Lung microvascular endothelial cell (primary cell): Measurements from ENCODE around the gene ZNF2. TPM values are rescaled to one million over a fixed set of nuclear protein-coding genes. Genes with fewer than 3 reads are reported as not detected.

Experiments
- DNase-seq, 2 donors: peaks; one replicate each; pipeline versions ENCODE4 v3.0.0 to v3.0.0-alpha.2; 2010; ENCODE audit warnings: low read depth in 2 of 2
- total RNA-seq: library from RNA; depleted of rRNA; stranded (reverse); fragments of >200 nt; gene quantifications from 2 replicates; pipeline ENCODE4 v1.2.1, GENCODE V29; 2014

The ZNF2 gene
- 4.6 and 7.3 TPM in 2 replicates for total RNA-seq

DNA sequence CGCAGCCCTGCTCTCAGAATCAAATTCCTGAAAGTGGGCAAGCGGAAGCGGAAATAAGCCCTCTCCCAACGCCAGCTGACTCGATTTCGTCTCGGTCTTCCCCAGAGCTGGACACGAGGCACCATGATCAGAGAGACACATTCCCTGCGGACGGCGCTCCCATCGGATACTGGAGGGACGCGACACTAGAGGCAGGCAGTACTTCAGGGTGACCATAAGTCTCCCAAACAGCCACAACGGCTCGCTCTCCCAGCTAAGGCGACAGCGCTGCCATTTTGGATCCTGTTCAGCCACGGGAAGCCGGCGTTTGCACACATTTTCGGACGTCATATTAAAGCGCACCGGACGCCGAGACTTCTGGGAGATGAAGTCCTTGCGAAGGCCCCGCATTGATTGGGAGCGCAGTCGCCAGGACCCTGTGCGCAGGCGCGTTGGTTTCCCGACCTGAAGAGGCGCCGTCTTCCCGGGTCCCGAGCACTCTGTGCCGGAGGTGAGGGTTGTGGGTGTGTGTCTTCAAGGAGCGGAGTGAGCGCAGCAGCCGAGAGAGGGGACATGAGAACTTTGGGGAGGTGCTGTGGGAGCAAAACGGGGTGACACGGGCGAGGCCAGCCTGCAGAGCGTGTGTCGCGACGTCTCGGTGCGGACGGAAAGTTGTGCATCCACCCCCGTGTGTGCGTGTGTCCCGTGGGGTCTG lies at the start of gene ZNF2:
Gene ZNF2, plus strand, starts transcription at position 439 of the 694 bp plus-strand sequence. CDS start 10,418 bp downstream, outside the sequence.
- peak; percentile 98 for DNase-seq

DNA sequence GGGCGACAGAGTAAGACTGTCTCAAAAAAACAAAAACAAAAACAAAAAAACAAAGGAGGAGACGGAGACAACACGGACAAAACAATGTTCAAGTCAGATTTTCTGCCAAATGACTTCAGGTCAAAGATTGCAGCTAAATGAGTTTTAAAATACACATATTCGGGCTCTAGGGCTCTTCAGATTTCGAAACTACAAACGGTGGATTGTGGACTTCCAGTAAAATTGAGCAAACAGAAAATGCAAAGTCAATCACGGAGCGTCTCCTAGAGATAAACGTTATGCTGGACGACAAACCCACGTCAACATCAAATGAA lies 44.6 kb upstream of the ZNF2 start:
- DNase-seq = no peak

DNA sequence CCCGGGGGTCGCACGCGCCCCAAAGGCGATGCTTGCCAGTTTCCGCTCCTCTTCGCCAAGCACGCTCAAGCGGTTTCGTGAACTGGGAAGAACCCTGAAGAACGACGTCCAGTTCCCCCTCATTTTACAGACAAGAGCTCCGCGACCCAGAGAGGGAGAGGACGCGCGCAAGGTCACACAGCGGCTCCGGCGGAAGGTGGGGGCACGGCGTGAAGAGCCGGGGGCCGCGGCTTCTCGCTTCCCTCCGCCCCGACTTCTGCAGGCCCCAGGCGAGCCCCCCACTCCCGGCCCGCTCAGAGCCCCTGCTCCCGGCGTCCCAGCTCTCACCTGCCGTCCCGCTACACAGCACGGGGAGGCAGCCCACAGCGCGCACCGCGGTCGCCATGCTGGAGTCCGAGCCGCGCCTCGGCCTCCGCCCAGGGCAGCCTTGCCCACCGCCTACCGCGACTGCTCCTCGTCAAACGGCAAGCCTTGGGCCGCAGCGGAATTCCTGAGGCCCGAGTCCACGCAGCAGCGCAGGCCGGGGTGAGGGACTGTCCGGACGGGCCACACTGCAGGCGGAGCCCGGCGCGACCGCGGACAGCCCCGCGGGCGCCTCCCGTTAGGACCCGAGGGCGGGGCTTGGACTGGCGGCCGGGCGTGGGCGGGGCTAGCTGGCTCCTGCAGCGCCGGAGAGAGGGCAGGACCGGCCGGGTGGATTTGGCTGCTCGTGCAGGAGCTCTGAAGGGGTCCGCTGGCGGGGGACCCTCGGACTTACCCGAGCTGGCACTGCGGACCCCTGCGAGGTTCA lies 44.0 kb upstream of the ZNF2 start, which contains the start of gene MRPS5:
Gene MRPS5, minus strand, starts transcription at position 402 of the 790 bp plus-strand sequence. Its CDS starts 17 bp downstream, at position 385.
- peak; percentile 75 to 77 for DNase-seq

DNA sequence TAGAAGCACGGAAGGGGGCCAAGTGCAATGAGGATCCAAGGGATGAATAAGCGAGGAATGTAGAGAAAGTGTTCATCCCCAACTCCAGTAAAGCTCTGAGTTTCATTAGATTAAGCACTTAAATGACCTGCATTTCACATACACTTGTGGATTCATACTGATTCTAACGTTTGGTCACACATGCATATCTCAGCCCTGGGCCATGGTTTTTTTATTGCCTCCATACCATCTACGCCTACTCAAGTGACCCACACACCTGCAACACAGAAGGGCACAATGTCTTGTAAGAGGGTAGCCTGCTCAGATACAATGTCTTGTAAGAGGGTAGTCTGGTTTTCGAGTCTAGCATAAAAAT lies 43.4 kb upstream of the ZNF2 start:
- DNase-seq = no peak

DNA sequence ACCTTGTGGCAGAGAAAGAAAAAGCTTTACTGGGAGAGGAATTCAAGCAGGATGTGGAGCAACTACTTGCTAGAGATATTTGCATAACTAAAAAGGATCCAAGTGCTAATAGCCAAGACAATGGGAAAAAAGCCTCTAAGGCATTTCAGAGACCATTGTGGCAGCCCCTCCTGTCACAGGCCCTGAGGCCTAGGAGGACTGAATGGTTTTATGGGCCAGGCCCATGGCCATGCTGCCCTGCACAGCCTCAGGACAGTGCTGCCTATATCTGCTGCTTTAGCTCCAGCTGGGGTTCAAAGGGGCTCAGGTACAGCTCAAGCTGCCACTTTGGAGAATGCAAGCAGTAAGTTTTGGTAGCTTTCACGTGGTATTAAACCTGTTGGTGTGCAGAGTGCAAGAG lies 26.9 kb upstream of the ZNF2 start:
- DNase-seq = no peak

DNA sequence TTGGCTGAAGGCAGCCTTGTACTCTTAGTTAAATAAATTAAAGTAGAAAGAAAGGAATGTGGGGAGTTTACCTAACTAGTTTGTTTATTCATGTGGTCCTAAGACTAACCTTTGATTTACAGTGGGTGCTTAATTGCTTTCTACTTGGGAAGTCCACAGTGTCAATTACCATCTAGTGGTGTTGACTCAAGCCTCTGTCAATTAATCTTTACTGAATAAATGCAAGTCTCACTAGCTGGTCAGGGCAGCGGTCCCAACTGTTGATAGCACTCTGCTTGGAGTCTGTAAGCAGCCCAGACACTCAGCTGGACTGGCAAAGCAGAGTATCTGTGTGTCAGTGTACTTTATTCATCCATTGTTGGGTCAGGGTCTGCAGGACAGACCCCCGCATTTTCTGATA lies 21.8 kb upstream of the ZNF2 start:
- DNase-seq = no peak

DNA sequence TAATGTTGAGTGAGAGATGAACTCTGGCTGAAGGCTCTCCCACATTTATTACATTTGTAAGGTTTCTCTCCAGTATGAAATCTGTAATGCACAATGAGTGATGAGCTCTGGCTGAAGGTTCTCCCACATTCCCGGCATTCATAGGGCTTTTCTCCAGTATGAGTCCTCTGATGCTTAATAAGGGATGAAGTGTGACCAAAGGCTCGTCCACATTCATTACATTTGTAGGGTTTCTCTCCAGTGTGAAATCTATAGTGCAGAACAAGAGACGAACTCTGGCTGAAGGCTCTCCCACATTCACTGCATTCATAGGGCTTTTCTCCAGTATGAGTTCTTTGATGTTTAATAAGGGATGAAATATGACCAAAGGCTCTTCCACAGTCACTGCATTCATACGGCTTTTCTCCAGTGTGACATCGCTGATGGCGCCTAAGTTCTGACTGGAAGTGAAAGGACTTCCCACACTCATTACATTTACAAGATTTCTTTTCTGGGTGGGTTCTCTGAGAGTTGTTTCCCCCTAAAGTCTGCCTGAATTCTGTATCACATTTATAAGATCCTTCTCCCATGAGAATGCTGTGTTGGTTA lies 16.1 kb upstream of the ZNF2 start:
- no peak for DNase-seq

DNA sequence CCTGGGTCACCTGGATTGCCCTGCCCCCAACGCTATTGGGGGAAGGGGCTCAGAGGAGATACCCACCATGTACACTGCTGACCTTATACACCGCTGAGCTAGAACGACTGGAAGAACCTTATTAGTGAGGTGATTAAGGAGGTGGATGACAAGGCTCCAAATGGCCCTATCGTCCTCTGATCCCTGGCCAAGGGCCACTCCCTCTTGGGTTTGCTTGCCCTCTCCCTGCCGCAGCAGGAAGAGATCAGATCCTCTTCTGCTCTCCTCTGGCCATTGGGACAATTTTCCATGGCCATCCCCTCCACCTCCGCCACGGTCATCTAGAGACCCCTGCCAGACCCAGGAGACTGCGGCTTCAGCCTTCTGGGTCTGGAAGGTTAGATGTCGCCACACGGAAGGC lies 7.2 kb upstream of the ZNF2 start:
- DNase-seq = no peak

DNA sequence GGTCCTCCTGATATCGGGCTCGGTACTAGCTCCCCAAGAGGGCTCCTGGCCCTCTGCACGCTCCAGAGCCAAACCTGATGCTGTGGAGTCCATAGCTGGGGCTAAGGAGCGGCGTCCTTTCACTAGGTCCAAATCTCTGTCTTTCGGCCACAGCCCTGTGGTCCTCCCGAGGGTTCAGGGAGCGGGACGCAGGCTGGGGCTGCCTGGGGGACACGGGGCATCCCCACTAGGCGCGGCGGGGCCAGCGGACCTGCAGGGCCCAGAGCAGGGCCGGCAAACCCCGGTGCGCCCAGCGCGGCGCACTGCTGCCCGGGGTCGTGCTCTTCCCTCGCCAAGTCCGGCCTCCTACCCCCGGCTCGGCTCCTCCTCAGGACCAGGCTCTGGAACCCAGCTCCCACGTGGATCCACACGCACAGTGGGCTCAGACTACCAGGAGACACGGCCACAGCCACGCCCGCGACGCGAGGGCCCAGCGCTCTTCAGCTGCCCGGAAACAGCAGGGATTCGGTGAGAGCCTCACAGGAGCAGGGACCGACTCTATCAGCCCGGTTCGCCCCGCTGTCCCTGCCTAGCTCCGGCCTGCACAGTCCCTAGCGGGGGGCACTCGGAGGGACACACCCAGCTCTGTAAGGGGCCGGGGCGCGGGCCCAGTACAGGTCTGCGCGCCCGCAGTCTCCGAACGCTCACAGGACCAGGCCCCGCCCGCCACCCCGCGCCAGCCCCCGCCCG lies 6.6 kb upstream of the ZNF2 start:
- peak; percentile 46 to 55 for DNase-seq

DNA sequence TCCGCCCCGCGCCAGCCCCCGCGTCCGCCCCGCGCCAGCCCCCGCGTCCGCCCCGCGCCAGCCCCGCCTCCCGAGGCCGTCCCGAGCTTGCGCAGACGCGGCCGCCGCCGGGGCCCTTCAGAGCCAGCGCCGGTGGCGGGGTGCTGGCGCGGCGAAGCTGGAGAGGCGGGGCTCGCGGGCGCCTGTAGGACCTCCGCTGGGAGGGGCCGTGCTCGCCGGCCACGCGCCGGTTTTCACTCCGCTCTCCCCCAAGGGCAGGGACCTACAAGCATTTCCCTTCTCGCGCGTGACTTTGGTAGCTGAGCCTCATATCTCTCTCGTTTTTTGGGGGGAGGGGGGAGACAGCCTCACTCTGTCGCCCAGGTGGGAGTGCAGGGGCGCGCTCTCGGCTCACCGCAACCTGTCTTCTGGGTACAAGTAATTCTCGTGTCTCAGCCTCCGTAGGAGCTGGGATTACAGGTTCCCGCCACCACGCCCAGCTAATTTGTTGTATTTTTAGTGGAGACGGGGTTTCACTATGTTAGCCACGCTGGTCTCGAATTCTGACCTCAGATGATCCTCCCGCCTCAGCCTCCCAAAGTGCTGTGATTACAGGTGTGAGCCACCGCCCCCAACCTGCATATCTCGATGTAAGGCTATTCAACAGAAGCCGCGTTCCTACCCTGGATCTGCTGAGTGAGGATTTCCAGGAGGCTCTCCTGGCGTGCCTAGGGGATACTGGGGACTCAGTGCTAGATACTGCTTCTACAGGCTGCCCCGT lies 5.7 kb upstream of the ZNF2 start, which contains the start of gene ZNF514:
Gene ZNF514, minus strand, starts transcription at position 159 of the 760 bp plus-strand sequence. CDS start 6,595 bp downstream, outside the sequence.
- peak; percentile 74 to 80 for DNase-seq

DNA sequence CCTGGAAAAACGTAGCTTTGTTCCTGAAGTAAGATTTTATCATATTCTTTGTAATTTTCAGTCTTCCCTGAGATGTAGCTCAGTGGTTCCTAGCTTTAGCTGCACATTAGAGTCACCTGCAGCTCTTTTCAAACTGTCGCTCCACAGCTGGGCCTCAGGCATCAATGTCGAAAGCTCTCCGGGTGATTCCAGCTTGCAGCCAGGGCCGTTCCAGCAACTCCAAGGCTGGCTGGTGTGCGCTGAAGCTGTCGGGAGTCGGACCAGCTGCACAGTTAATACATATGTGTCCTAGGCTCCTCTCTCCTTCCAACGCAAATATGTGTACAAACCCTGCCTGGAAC lies 609 bp upstream of the ZNF2 start:
- no peak for DNase-seq

DNA sequence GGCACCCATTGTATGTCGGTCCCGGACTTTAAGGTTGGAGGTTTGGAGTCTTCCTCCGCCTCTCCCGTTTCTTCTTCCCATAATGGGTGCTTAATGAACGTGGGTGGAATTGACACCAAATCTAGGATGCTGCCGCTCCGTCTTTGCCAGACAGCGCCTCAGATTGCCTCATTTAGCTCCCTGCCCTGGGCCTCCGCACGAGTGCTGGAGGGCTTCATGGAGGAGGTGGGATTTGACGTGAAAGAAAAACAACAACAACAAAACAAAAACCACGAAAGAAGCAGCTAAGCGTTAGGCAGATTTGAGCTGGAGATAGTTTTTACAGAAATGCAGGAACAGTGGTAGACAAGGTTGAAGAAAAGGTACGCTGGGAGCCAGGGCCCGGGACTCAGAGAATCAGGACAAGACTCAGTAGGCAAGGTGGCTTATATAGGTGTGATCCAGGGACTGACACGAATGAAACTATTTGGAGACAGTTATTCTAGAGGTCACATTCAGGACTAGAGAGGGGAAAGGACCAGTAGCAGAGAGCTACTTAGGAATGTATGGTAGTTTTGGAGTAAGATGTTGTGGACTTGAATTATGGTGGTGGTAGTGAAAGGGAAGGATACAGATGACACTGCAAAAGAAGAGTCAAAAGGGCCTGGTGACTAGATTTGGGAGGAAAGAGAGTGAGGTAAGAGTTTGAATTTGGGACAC lies 605 bp downstream of the ZNF2 start:
- no peak for DNase-seq

DNA sequence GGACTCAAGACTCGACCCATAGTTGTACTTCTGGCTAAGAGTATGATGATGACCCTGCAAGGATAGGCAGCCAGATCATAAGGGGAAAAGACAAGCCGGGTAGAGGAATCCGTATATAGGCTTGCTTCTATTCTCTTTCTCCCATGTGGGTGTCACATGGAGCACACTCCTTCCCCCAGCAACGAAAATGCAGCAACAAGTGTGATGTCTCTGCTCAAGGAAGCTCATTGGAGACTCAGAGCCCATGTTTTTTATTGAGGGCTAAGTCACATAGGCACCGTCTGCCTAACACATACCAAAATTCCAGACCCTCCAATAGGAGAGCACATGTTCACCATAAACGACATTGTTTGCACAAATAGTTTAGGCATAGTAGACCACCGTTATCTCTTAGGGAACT lies 6.3 kb downstream of the ZNF2 start:
- DNase-seq = no peak

DNA sequence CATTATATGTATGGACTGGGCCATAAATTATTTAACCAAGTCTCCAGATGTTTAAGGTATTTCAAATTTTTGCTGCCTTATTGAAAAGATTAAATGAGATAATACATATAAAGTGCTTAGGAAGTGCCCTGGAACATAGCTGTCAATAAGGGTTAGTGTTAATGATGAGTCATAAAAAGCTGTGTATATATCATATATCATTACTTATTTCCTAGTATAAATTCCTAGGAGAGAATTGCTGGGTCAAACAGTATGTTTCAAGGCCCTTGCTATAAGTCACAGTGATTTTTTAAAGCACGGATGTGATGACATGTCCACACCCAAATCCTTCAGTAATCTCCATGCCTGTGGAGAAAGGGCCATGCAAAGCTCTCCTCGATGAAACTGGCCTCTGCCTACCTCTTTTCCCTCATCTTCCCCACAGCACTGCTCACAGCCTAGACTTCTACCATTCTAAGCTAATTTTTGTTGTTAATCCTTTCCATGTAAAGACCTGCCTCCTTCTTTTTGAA lies 8.5 kb downstream of the ZNF2 start:
- DNase-seq = no peak

DNA sequence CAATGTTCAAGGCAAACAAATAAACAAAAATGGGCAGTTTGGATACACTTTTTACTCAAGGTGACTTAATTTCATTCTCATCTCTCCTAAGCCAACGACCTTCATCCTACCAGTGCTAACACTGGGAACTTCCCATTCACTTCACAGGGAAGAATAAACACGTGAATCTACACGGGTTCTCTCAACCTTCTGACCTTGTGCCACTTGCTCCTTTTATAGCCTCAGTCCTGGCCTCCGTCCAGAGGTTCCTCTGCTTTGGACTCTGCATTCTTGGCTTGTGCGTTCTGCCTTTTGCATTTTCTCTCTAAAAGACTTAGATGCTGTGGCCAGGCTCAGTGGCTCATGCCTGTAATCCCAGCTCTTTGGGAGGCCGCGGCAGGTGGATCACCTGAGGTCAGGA lies 13.8 kb downstream of the ZNF2 start:
- DNase-seq = no peak

DNA sequence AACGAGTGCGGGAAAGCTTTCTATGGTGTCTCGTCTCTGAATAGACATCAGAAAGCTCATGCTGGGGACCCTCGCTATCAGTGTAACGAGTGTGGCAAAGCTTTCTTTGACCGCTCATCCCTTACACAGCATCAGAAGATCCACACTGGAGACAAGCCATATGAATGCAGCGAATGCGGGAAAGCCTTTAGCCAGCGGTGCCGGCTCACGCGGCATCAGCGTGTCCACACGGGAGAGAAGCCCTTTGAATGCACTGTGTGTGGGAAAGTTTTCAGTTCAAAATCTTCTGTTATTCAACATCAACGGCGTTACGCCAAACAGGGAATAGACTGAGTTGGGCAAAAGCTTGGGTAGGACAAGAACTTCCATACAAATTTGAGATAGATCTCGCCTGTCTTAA lies 16.2 kb downstream of the ZNF2 start:
- DNase-seq = no peak

DNA sequence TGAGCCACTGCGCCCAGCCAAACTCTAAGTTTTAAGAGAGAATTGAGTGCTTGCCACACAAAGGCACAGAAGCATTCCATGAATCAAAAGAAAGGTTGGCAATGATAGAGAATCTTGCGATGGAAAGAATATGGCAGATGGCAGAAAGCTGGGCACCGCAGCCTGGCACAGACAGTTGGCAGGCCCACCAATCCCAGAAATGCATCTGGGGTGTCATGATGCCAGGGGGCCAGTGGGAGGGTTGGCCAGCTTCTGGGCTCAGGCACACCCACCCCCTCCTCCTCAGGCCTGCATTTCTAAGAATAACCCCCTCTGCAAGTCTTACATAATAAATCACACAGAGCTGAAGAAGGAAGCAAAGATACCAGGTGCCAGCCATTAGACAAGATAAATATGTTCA lies 19.6 kb downstream of the ZNF2 start:
- no peak for DNase-seq

DNA sequence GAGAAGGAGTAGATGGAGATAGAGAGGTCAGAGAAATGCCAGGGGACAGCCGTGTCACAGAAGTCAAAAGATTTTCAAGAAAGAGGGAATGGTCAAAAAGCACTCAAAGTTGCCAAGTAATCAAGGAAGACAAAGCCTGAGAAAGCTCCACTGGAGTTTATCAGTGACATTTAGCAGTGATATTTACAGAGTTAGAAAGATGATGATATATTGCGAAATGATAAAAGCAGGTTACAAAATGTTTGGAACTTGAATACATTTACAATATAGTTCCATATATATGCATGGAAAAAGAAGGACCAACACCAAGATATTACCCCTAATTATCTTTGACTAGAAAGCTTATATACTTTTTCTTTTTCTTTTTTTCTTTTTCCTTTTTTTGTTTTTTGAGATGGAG lies 20.4 kb downstream of the ZNF2 start:
- no peak for DNase-seq

DNA sequence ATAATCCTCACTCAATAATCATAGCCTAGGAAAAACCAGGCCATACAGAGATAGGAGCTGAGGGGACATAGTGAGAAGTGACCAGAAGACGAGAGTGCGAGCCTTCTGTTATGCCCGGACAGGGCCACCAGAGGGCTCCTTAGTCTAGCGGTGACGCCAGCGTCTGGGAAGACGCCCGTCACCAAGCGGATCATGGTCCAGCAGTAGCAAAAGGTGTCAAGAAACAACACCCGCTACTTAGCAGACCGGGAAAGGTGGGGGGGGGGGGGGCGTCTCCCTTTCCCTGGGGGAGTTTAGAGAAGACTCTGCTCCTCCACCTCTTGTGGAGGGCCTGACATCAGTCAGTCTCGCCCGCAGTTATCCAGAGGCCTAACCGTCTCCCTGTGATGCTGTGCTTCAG lies 27.3 kb downstream of the ZNF2 start:
- peak in 1 of 2 donors; percentile 49 for DNase-seq

DNA sequence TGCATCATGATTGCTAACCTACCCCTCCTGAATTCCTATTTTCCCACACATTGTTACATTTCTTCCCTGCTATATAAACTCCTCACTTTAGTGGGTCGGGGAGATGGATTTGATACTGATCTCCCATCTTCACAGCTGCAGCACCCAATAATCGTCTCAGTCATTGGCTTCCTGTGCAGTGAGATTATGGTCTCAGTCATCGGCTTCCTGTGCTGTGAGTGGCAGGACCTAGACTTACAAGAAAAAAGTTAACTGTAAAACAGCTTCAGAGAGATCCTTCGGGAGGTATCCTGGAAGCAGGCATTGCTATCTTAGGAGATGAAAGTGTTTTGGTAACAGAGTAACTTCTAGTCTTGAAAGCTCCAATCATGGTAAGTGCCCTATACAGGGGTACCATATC lies 38.3 kb downstream of the ZNF2 start:
- DNase-seq = no peak

DNA sequence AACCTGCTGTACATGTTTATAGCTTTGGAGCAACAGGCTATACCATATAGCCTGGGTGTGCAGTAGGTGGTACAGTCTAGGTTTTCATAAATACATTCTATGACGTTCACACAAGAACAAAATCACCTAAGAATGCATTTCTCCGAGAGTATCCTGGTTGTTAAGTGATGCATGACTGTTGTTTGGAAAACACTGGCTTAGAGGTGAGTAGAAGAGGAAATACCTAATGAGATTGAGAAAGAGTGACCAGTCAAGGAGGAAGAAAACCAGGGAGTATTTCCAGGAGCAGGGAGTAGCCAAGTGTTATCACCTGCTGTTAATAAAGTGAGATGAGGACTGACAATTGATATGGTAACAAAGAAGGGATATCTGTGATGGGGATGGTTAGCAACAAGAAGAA lies 38.8 kb downstream of the ZNF2 start:
- DNase-seq = no peak
